Measurements from ENCODE around the gene PDE2A.

The PDE2A gene

GRCh38 chr11:72586321-72587090, 87.7 kb downstream of the PDE2A start:
- DNase-seq = no peak

- DNase-seq = peak; percentile 76
Measured at GRCh38 chr11:72585762-72586311, 88.4 kb downstream of the PDE2A start.

- no peak for DNase-seq
Measured at GRCh38 chr11:72584939-72585597, 89.2 kb downstream of the PDE2A start.

GRCh38 chr11:72584293-72584938, 89.8 kb downstream of the PDE2A start:
- peak; percentile 71 for DNase-seq

GRCh38 chr11:72583616-72584292, 90.5 kb downstream of the PDE2A start:
- no peak for DNase-seq

GRCh38 chr11:72583177-72583553, 91.1 kb downstream of the PDE2A start:
- no peak for DNase-seq

- no peak for DNase-seq
Measured at GRCh38 chr11:72582206-72583176, 91.7 kb downstream of the PDE2A start.

GRCh38 chr11:72581067-72581466, 93.2 kb downstream of the PDE2A start:
- DNase-seq = no peak

- no peak for DNase-seq
Measured at GRCh38 chr11:72580642-72580950, 93.6 kb downstream of the PDE2A start.

GRCh38 chr11:72579816-72580641, 94.2 kb downstream of the PDE2A start:
- DNase-seq = no peak

- no peak for DNase-seq
Measured at GRCh38 chr11:72578991-72579815, 95.0 kb downstream of the PDE2A start.

GRCh38 chr11:72578566-72578965, 95.7 kb downstream of the PDE2A start:
- no peak for DNase-seq

- DNase-seq = no peak
Measured at GRCh38 chr11:72578051-72578450, 96.2 kb downstream of the PDE2A start.

- DNase-seq = no peak
Measured at GRCh38 chr11:72577271-72577721, 96.9 kb downstream of the PDE2A start.

- DNase-seq = no peak
Measured at GRCh38 chr11:72576661-72577060, 97.6 kb downstream of the PDE2A start.

- DNase-seq = no peak
Measured at GRCh38 chr11:72576243-72576595, 98.0 kb downstream of the PDE2A start.

- no peak for DNase-seq
Measured at GRCh38 chr11:72575533-72576242, 98.5 kb downstream of the PDE2A start.

- peak; percentile 35 for DNase-seq
Measured at GRCh38 chr11:72574548-72575460, 99.4 kb downstream of the PDE2A start.

Measured in activated CD8-positive, alpha-beta memory T cell treated with anti-CD3 and anti-CD28 coated beads, Interleukin-2, amount 50 U/mL, for 48 hours (primary cell).